ENCODE data around the gene WRAP73. TPM values are rescaled to one million over a fixed set of nuclear protein-coding genes. Genes with fewer than 3 reads are reported as not detected.

The WRAP73 gene
- total RNA-seq, 4 donors from 2014 or later = 19.7 to 30.4 (median 25.5) TPM

DNA sequence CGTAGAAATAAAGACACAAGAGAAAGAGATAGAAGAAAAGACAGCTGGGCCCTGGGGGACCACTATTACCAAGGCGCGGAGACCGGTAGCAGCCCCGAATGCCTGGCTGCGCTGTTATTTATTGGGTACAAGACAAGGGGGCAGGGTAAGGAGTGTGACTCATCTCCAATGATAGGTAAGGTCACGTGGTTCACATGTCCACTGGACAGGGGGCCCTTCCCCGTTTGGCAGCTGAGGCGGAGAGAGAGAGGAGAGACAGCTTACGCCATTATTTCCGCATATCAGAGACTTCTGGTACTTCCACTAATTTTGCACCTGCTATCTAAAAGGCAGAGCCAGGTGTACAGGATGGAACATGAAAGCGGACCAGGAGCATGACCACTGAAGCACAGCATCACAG lies 29.2 kb downstream of the WRAP73 start:
- H3K4me1 ChIP-seq = peaks cover 11 to 26% (median 20%) of the 10 kb centered on the region in 4 donors
- in situ Hi-C loops (cut with MboI; ENCODE audit: low pct_ligation_motif_present in 1 of 4, low pct_unique_long_range_greater_than_20kb in 1 of 4, low sequenced_read_pairs in 3 of 4) (loop anchor here in 1 of 4 donors (10.0 kb wide), 1 partner anchor 136 kb away; no protein-coding TSS in a partner anchor), intact Hi-C loops (cut with DNase I; ENCODE audit: low total_unique reads) (loop anchor here (10.0 kb wide), 1 partner anchor 1426 kb away; the partner anchor contains the start of gene FAAP20)
- 71 to 86% methylated on average over 1 to 12 of the region's 12 CpGs for WGBS, 2 donors (ENCODE audit: low coverage in 1 of 2)
- H3K36me3 ChIP-seq = no peaks in the 10 kb centered on the region
- H3K9me3 ChIP-seq = no peaks in the 10 kb centered on the region
- no peaks in the 10 kb centered on the region for H3K27me3 ChIP-seq
- H3K27ac ChIP-seq = no peak overlapping the region
- no peak overlapping the region for H3K4me3 ChIP-seq
- TF ChIP-seq, protein P1, sequence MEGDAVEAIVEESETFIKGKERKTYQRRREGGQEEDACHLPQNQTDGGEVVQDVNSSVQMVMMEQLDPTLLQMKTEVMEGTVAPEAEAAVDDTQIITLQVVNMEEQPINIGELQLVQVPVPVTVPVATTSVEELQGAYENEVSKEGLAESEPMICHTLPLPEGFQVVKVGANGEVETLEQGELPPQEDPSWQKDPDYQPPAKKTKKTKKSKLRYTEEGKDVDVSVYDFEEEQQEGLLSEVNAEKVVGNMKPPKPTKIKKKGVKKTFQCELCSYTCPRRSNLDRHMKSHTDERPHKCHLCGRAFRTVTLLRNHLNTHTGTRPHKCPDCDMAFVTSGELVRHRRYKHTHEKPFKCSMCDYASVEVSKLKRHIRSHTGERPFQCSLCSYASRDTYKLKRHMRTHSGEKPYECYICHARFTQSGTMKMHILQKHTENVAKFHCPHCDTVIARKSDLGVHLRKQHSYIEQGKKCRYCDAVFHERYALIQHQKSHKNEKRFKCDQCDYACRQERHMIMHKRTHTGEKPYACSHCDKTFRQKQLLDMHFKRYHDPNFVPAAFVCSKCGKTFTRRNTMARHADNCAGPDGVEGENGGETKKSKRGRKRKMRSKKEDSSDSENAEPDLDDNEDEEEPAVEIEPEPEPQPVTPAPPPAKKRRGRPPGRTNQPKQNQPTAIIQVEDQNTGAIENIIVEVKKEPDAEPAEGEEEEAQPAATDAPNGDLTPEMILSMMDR (IDR thresholded peaks at IDR 0.05) = no peak
- TF ChIP-seq POLR2A (IDR thresholded peaks at IDR 0.05) = no peak
- no peak for TF ChIP-seq POLR2AphosphoS5 (IDR thresholded peaks at IDR 0.05)
- no peak for TF ChIP-seq EP300 (IDR thresholded peaks at IDR 0.05; ENCODE audit: low read depth)
- DNase-seq = no peak

DNA sequence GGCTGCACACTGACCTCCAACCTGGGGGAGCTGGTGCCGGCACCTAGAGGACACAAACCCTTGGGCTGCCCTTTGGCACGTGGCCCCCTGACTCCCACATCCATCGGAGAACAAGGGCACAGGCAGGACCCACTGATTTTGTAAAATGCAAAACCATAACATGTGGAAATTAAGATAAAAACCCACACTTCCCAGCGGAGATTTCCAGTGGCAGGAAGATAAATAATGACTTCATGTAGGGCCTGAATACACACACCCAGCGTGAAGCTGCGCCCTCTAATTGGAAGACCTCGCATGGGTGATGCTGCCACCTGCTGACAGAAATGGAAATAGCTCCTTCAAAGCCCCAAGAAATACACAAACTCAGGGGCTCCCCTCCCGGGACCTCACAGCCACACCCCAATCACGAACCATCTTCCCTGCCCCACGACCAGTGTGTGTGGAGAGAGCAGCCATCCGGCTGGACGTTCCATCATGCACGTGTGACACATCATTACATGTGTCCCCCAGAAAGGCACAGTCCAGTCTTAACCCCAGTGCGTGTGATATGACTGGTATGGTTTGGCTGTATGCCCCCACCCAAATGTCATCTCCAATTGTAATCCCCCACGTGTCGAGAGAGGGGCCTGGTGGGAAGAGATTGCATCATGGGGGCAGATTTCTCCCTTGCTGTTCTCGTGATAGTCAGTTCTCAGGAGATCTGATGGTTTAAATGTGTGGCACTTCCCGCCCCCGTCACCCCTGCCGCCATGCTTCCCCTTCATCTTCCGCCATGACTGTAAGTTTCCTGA lies 30.8 kb downstream of the WRAP73 start:
- intact Hi-C loops (cut with DNase I; ENCODE audit: low total_unique reads) (loop anchor here (5.0 kb wide), 1 partner anchor 127 kb away; no protein-coding TSS in a partner anchor), in situ Hi-C loops (cut with MboI; ENCODE audit: low pct_ligation_motif_present in 1 of 4, low pct_unique_long_range_greater_than_20kb in 1 of 4, low sequenced_read_pairs in 3 of 4) (no loop called here)
- WGBS, 2 donors (ENCODE audit: low coverage in 1 of 2) = 4 to 23% methylated on average over 5 to 20 of the region's 21 CpGs
- Histone ChIP-seq H3K4me1 (peaks cover 10 to 21% (median 17%) of the 10 kb centered on the region in 4 donors), H3K4me3 (no peak overlapping the region), H3K36me3 (no peaks in the 10 kb centered on the region), H3K27me3 (peaks cover 8% of the 10 kb centered on the region), H3K27ac (no peak overlapping the region), H3K9me3 (no peaks in the 10 kb centered on the region)
- TF ChIP-seq, protein P1 (IDR thresholded peaks at IDR 0.05) = peak; percentile 79 to 84 (median 83)
- no peak for TF ChIP-seq POLR2AphosphoS5 (IDR thresholded peaks at IDR 0.05)
- TF ChIP-seq EP300 (IDR thresholded peaks at IDR 0.05; ENCODE audit: low read depth) = no peak
- no peak for TF ChIP-seq POLR2A (IDR thresholded peaks at IDR 0.05)
- peak; percentile 73 for DNase-seq

DNA sequence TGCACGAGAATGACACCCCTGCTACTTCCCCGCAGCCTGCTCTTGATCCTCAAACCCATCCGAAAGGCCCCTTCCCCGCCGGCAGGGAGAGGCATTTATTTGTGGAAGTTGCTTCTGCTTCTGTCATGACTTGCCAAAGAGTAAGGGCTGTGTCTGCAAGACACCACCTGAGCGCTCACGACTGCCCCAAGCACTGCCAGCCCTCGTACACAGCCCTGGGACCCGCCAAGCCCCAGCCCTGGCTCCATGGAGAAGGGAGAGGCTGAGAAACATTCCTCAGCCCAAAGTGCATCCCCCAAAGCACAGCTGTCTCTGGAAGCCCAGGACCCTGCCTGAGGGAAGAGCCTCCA lies 31.4 kb downstream of the WRAP73 start:
- in situ Hi-C loops (cut with MboI; ENCODE audit: low pct_ligation_motif_present in 1 of 4, low pct_unique_long_range_greater_than_20kb in 1 of 4, low sequenced_read_pairs in 3 of 4) (no loop called here), intact Hi-C loops (cut with DNase I; ENCODE audit: low total_unique reads) (loop anchor here (5.0 kb wide), 1 partner anchor 126 kb away; no protein-coding TSS in a partner anchor)
- no peak for DNase-seq
- TF ChIP-seq EP300 (IDR thresholded peaks at IDR 0.05; ENCODE audit: low read depth) = no peak
- no peak for TF ChIP-seq POLR2A (IDR thresholded peaks at IDR 0.05)
- no peak for TF ChIP-seq POLR2AphosphoS5 (IDR thresholded peaks at IDR 0.05)
- TF ChIP-seq, protein P1 (IDR thresholded peaks at IDR 0.05) = no peak
- Histone ChIP-seq H3K27me3 (peaks cover 8% of the 10 kb centered on the region), H3K27ac (no peak overlapping the region), H3K9me3 (no peaks in the 10 kb centered on the region), H3K4me1 (peaks cover 6 to 16% (median 12%) of the 10 kb centered on the region in 4 donors), H3K36me3 (no peaks in the 10 kb centered on the region), H3K4me3 (no peak overlapping the region)
- 70% methylated on average over 9 of the region's 9 CpGs; no CpG with 5 or more reads in 1 of the 2 donors for WGBS, 2 donors (ENCODE audit: low coverage in 1 of 2)

DNA sequence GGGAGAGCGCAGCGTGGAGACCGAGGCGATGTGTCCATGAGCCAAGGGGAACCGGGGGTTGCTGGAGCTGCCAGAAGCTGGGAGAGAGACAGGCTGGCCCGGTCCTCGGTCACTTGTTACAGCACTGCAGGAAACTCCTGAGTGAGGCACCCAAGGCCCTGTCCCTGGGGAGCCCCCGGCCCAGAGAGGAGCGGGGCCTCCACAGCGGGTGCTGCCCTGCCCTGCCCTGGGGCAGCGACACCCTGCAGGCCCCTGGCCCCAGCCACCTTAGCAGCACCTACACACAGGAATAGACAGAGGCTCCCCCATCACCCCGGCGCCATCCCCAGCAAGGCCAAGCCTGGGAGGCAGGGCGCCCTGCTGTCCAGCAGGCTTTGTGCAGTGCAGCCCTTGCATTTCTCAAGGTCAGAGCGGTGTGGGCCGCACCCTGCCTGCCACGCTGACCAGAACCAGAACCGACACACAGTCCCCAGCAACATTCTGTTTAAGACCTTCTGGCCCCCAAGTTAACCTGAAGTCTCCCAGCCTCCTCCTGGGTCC lies 32.0 kb downstream of the WRAP73 start:
- Histone ChIP-seq H3K9me3 (no peaks in the 10 kb centered on the region), H3K36me3 (no peaks in the 10 kb centered on the region), H3K27me3 (peaks cover 8% of the 10 kb centered on the region), H3K4me1 (peaks cover under 1 to 9% (median 5%) of the 10 kb centered on the region in 4 donors), H3K4me3 (no peak overlapping the region), H3K27ac (no peak overlapping the region)
- TF ChIP-seq, protein P1 (IDR thresholded peaks at IDR 0.05) = no peak
- no peak for TF ChIP-seq POLR2A (IDR thresholded peaks at IDR 0.05)
- TF ChIP-seq POLR2AphosphoS5 (IDR thresholded peaks at IDR 0.05) = no peak
- TF ChIP-seq EP300 (IDR thresholded peaks at IDR 0.05; ENCODE audit: low read depth) = no peak
- DNase-seq = no peak
- 87 to 88% methylated on average over 7 to 17 of the region's 18 CpGs for WGBS, 2 donors (ENCODE audit: low coverage in 1 of 2)
- intact Hi-C loops (cut with DNase I; ENCODE audit: low total_unique reads) = loop anchor here (5.0 kb wide), 1 partner anchor 126 kb away; no protein-coding TSS in a partner anchor
- in situ Hi-C loops (cut with MboI; ENCODE audit: low pct_ligation_motif_present in 1 of 4, low pct_unique_long_range_greater_than_20kb in 1 of 4, low sequenced_read_pairs in 3 of 4) = no loop called here

All from transverse colon (tissue), 4 donors.